ENCODE results near the gene DTX3.

DTX3 gene

DNA sequence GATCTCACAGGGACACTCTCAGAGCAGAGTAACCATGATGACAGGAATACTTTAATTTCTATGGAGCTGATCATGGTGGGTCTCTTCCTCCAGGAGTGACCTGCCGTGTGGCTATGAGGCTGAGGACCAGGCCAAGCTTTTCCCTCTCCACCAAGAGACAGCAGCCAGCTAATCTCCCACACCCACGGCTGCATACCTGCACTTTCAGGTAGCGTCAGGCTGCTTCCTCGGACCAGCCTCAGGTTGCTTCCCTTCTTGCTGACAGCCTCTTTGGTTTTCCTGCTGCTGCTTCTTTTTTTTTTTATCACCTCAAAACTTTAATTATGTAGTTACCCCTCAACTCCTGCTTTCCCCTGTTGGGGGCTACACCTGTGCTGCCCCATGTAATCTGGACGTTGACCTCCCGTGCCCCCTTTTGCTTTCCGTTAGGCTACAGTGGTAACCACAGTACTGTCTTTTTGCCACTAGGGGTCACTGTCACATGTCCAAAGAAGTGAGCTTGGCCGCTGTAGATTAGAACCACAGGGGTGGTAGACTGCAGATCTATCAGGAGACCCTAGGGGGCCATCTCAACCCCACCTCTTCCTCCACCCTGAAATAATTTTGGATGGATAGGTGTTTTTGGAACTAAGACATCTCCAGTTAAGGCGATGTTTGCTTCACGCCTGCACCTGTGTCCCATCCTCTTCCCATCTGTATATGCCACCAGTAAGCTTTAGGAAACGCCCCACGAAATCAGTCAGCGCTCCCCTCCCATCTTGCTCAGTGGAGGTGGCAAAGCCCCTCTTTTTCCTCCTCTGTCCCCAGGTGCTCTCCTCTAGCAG, 21.4 kb upstream of the DTX3 start:
- Histone ChIP-seq H3K4me1 (ENCODE audit: control insufficient read depth, low read depth, low read length) (peaks cover 2% of the 10 kb centered on the region), H3K27ac (ENCODE audit: low read depth, low read length) (no peak overlapping the region), H4K5ac (ENCODE audit: low read length) (no peak overlapping the region), H3K27me3 (ENCODE audit: insufficient read depth, low read length, poor library complexity) (no peaks in the 10 kb centered on the region), H3K4ac (ENCODE audit: low read depth, low read length) (no peak overlapping the region), H3K36me3 (ENCODE audit: control insufficient read depth, insufficient read depth, low read length) (no peaks in the 10 kb centered on the region), H2AK5ac (ENCODE audit: low read length) (no peak overlapping the region), H3K56ac (ENCODE audit: low read length) (no peak overlapping the region), H4K8ac (ENCODE audit: low read depth, low read length) (no peak overlapping the region), H3K23ac (ENCODE audit: low read length) (no peak overlapping the region), H3K18ac (ENCODE audit: low read length) (no peak overlapping the region), H2BK5ac (ENCODE audit: low read length) (no peak overlapping the region), H3K79me2 (ENCODE audit: control insufficient read depth, insufficient read depth, low read length) (no peaks in the 10 kb centered on the region), H3K79me1 (ENCODE audit: low read length) (no peaks in the 10 kb centered on the region), H3K4me2 (ENCODE audit: low read length) (no peak overlapping the region), H2BK120ac (ENCODE audit: low read depth, low read length) (no peak overlapping the region), H2BK15ac (replicated peaks; ENCODE audit: low read depth) (no peak overlapping the region), H3K4me3 (ENCODE audit: low read length) (no peak overlapping the region), H3K9ac (ENCODE audit: low read length) (no peak overlapping the region)
- DNase-seq = peak; percentile 94
- WGBS (ENCODE audit: extremely low coverage, insufficient coverage, low lambda C conversion rate) = no CpG with 5 or more reads among the region's 13 CpGs

DNA sequence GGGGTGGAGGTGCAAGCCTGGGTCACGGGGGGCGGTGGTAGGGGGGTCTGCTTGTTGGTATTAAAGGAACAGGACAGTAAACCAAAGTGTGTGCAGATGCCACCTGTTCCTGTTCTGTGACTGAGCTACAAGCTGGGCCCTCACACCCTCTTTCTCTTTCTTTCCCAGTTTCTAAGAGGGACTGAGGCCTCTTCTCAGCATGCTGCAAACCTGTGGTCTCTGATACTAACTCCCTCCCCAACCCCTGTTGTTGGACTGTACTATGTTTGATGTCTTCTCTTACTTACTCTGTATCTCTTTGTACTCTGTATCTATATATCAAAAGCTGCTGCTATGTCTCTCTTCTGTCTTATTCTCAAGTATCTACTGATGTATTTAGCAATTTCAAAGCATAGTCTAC, 20.6 kb upstream of the DTX3 start:
- no peak overlapping the region for H3K18ac ChIP-seq (ENCODE audit: low read length)
- DNase-seq = no peak
- H3K27me3 ChIP-seq (ENCODE audit: insufficient read depth, low read length, poor library complexity) = no peaks in the 10 kb centered on the region
- H3K4me2 ChIP-seq (ENCODE audit: low read length) = no peak overlapping the region
- H3K4ac ChIP-seq (ENCODE audit: low read depth, low read length) = no peak overlapping the region
- H3K4me3 ChIP-seq (ENCODE audit: low read length) = no peak overlapping the region
- no peak overlapping the region for H3K9ac ChIP-seq (ENCODE audit: low read length)
- H3K4me1 ChIP-seq (ENCODE audit: control insufficient read depth, low read depth, low read length) = peaks cover 2% of the 10 kb centered on the region
- no peak overlapping the region for H2AK5ac ChIP-seq (ENCODE audit: low read length)
- H3K23ac ChIP-seq (ENCODE audit: low read length) = no peak overlapping the region
- no peak overlapping the region for H4K8ac ChIP-seq (ENCODE audit: low read depth, low read length)
- no peaks in the 10 kb centered on the region for H3K79me2 ChIP-seq (ENCODE audit: control insufficient read depth, insufficient read depth, low read length)
- H4K5ac ChIP-seq (ENCODE audit: low read length) = no peak overlapping the region
- H3K79me1 ChIP-seq (ENCODE audit: low read length) = no peaks in the 10 kb centered on the region
- H2BK120ac ChIP-seq (ENCODE audit: low read depth, low read length) = no peak overlapping the region
- no peak overlapping the region for H3K56ac ChIP-seq (ENCODE audit: low read length)
- H2BK5ac ChIP-seq (ENCODE audit: low read length) = no peak overlapping the region
- H3K36me3 ChIP-seq (ENCODE audit: control insufficient read depth, insufficient read depth, low read length) = no peaks in the 10 kb centered on the region
- WGBS (ENCODE audit: extremely low coverage, insufficient coverage, low lambda C conversion rate) = no CpG with 5 or more reads among the region's 2 CpGs
- H3K27ac ChIP-seq (ENCODE audit: low read depth, low read length) = no peak overlapping the region
- no peak overlapping the region for H2BK15ac ChIP-seq (replicated peaks; ENCODE audit: low read depth)

DNA sequence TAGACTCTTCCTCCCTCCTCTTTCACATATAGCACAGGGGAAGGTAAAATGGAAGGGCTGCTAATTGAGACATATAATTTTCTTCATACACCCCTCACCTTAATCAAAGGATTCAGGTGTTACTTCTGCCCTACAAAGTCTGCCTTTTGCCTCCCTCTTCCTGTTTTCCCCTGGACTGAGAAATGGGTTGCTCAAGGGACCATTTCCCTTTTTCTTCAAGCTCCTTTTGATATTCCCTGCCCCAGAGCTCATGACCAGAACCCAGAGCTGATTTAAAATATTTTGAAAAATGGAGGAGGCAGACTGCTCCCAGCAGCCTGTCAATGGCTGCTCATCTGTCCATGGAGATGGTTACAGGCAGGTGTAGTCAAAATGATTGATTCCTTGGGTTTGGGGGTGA, 19.9 kb upstream of the DTX3 start:
- Histone ChIP-seq H3K9ac (ENCODE audit: low read length) (no peak overlapping the region), H3K4me1 (ENCODE audit: control insufficient read depth, low read depth, low read length) (peaks cover 2% of the 10 kb centered on the region), H3K27ac (ENCODE audit: low read depth, low read length) (no peak overlapping the region), H2BK15ac (replicated peaks; ENCODE audit: low read depth) (no peak overlapping the region), H3K27me3 (ENCODE audit: insufficient read depth, low read length, poor library complexity) (no peaks in the 10 kb centered on the region), H3K4me2 (ENCODE audit: low read length) (no peak overlapping the region), H2BK5ac (ENCODE audit: low read length) (no peak overlapping the region), H3K79me1 (ENCODE audit: low read length) (no peaks in the 10 kb centered on the region), H3K18ac (ENCODE audit: low read length) (no peak overlapping the region), H4K8ac (ENCODE audit: low read depth, low read length) (no peak overlapping the region), H3K56ac (ENCODE audit: low read length) (no peak overlapping the region), H3K4me3 (ENCODE audit: low read length) (no peak overlapping the region), H3K4ac (ENCODE audit: low read depth, low read length) (no peak overlapping the region), H4K5ac (ENCODE audit: low read length) (no peak overlapping the region), H3K23ac (ENCODE audit: low read length) (no peak overlapping the region), H2AK5ac (ENCODE audit: low read length) (no peak overlapping the region), H3K36me3 (ENCODE audit: control insufficient read depth, insufficient read depth, low read length) (no peaks in the 10 kb centered on the region), H2BK120ac (ENCODE audit: low read depth, low read length) (no peak overlapping the region), H3K79me2 (ENCODE audit: control insufficient read depth, insufficient read depth, low read length) (no peaks in the 10 kb centered on the region)
- no peak for DNase-seq

DNA sequence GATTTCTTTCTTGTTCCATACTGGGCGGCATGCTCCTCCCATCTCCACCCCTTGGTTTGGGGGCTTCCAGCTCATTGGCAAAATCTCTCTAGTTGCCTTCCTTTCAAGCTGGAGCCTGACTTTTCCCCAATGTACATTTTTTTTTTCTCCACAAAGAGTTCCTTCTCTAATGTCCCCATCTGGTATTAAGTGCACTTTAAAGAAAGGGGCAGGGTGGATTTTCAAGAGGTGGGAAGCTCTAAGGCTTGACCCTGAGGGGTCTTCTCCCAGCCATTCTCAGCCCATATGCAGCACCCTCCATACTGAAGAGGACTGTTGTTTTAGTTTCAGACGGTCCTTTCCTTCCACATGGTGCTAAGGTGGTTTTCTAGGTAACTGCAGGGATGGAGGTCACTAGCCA, 19.5 kb upstream of the DTX3 start:
- Histone ChIP-seq H2AK5ac (ENCODE audit: low read length) (no peak overlapping the region), H3K56ac (ENCODE audit: low read length) (no peak overlapping the region), H2BK120ac (ENCODE audit: low read depth, low read length) (no peak overlapping the region), H3K27me3 (ENCODE audit: insufficient read depth, low read length, poor library complexity) (no peaks in the 10 kb centered on the region), H3K4ac (ENCODE audit: low read depth, low read length) (no peak overlapping the region), H2BK15ac (replicated peaks; ENCODE audit: low read depth) (no peak overlapping the region), H3K79me1 (ENCODE audit: low read length) (no peaks in the 10 kb centered on the region), H3K4me1 (ENCODE audit: control insufficient read depth, low read depth, low read length) (peaks cover 2% of the 10 kb centered on the region), H3K27ac (ENCODE audit: low read depth, low read length) (no peak overlapping the region), H3K18ac (ENCODE audit: low read length) (no peak overlapping the region), H3K4me2 (ENCODE audit: low read length) (no peak overlapping the region), H3K4me3 (ENCODE audit: low read length) (no peak overlapping the region), H3K9ac (ENCODE audit: low read length) (no peak overlapping the region), H3K23ac (ENCODE audit: low read length) (no peak overlapping the region), H3K79me2 (ENCODE audit: control insufficient read depth, insufficient read depth, low read length) (no peaks in the 10 kb centered on the region), H4K8ac (ENCODE audit: low read depth, low read length) (no peak overlapping the region), H3K36me3 (ENCODE audit: control insufficient read depth, insufficient read depth, low read length) (no peaks in the 10 kb centered on the region), H4K5ac (ENCODE audit: low read length) (no peak overlapping the region), H2BK5ac (ENCODE audit: low read length) (no peak overlapping the region)
- WGBS (ENCODE audit: extremely low coverage, insufficient coverage, low lambda C conversion rate) = no CpG with 5 or more reads among the region's 2 CpGs
- no peak for DNase-seq

DNA sequence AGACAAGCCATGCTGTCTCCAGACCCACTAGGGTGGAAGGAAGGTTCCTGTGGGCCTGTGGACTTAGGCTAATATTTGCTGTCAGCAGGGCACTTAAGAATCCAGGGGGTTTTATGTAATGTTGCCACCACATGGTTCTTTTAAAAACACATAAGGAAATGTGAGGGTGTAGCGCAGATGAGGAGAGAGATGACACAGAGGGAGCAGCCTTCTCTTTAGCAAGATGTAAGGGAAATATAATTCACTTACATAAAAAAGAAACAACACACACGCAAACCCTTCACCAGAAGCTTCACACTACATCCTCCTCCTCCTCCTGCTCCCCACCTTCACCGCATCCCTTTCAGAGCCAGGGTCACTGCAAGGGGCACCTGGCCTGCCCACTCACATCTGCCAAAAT, 18.5 kb upstream of the DTX3 start:
- H2BK120ac ChIP-seq (ENCODE audit: low read depth, low read length) = no peak overlapping the region
- H2BK5ac ChIP-seq (ENCODE audit: low read length) = no peak overlapping the region
- H3K27ac ChIP-seq (ENCODE audit: low read depth, low read length) = no peak overlapping the region
- no peak overlapping the region for H3K4me2 ChIP-seq (ENCODE audit: low read length)
- H4K5ac ChIP-seq (ENCODE audit: low read length) = no peak overlapping the region
- H3K56ac ChIP-seq (ENCODE audit: low read length) = no peak overlapping the region
- H3K4me3 ChIP-seq (ENCODE audit: low read length) = no peak overlapping the region
- H3K36me3 ChIP-seq (ENCODE audit: control insufficient read depth, insufficient read depth, low read length) = no peaks in the 10 kb centered on the region
- no peak overlapping the region for H2AK5ac ChIP-seq (ENCODE audit: low read length)
- H3K18ac ChIP-seq (ENCODE audit: low read length) = no peak overlapping the region
- H3K4me1 ChIP-seq (ENCODE audit: control insufficient read depth, low read depth, low read length) = peaks cover 5% of the 10 kb centered on the region
- no peaks in the 10 kb centered on the region for H3K79me2 ChIP-seq (ENCODE audit: control insufficient read depth, insufficient read depth, low read length)
- H4K8ac ChIP-seq (ENCODE audit: low read depth, low read length) = no peak overlapping the region
- no CpG with 5 or more reads among the region's 3 CpGs for WGBS (ENCODE audit: extremely low coverage, insufficient coverage, low lambda C conversion rate)
- no peaks in the 10 kb centered on the region for H3K27me3 ChIP-seq (ENCODE audit: insufficient read depth, low read length, poor library complexity)
- H2BK15ac ChIP-seq (replicated peaks; ENCODE audit: low read depth) = no peak overlapping the region
- H3K9ac ChIP-seq (ENCODE audit: low read length) = no peak overlapping the region
- H3K79me1 ChIP-seq (ENCODE audit: low read length) = no peaks in the 10 kb centered on the region
- H3K4ac ChIP-seq (ENCODE audit: low read depth, low read length) = no peak overlapping the region
- H3K23ac ChIP-seq (ENCODE audit: low read length) = no peak overlapping the region
- no peak for DNase-seq

DNA sequence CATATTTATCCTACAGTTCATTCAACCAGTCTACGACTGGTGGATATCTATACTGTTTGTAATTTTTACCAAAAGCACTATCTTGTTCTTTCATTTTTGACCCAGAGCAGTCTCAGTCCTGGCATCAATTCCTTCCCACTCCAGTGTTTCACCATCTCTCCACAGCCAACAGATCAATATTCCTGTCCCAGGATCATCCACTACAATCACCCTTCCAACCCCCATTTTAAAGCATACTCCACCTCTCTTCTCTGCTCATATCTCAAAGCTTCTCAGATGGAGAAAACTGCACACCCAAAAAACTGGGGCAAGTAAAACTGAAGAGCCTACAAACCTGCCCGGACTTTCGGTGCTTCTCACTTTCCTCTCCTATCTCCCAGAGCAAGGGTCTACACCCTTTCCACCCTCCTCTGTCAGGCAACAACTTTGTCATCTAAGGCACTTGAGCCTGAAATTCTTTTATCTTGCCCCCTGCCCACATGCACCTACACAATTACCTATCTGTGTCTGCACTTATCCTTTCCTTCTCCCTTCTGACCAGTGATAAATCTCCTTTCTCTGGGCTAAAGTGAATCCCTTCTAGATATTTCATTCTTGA, 17.7 kb upstream of the DTX3 start:
- no peak overlapping the region for H3K9ac ChIP-seq (ENCODE audit: low read length)
- no peak overlapping the region for H3K56ac ChIP-seq (ENCODE audit: low read length)
- H3K23ac ChIP-seq (ENCODE audit: low read length) = no peak overlapping the region
- H3K18ac ChIP-seq (ENCODE audit: low read length) = no peak overlapping the region
- no peak overlapping the region for H2AK5ac ChIP-seq (ENCODE audit: low read length)
- no peak for DNase-seq
- H3K4me1 ChIP-seq (ENCODE audit: control insufficient read depth, low read depth, low read length) = peaks cover 7% of the 10 kb centered on the region
- peaks cover 4% of the 10 kb centered on the region for H3K79me1 ChIP-seq (ENCODE audit: low read length)
- no peaks in the 10 kb centered on the region for H3K36me3 ChIP-seq (ENCODE audit: control insufficient read depth, insufficient read depth, low read length)
- H4K8ac ChIP-seq (ENCODE audit: low read depth, low read length) = no peak overlapping the region
- no peak overlapping the region for H3K4me3 ChIP-seq (ENCODE audit: low read length)
- no peak overlapping the region for H2BK15ac ChIP-seq (replicated peaks; ENCODE audit: low read depth)
- H3K4ac ChIP-seq (ENCODE audit: low read depth, low read length) = no peak overlapping the region
- no peak overlapping the region for H3K4me2 ChIP-seq (ENCODE audit: low read length)
- H2BK5ac ChIP-seq (ENCODE audit: low read length) = no peak overlapping the region
- H3K79me2 ChIP-seq (ENCODE audit: control insufficient read depth, insufficient read depth, low read length) = peaks cover 5% of the 10 kb centered on the region
- H3K27me3 ChIP-seq (ENCODE audit: insufficient read depth, low read length, poor library complexity) = no peaks in the 10 kb centered on the region
- no peak overlapping the region for H3K27ac ChIP-seq (ENCODE audit: low read depth, low read length)
- H4K5ac ChIP-seq (ENCODE audit: low read length) = no peak overlapping the region
- WGBS (ENCODE audit: extremely low coverage, insufficient coverage, low lambda C conversion rate) = 100% methylated on average over 1 of the region's 3 CpGs
- no peak overlapping the region for H2BK120ac ChIP-seq (ENCODE audit: low read depth, low read length)
